K562 (cell line): ENCODE results near the gene IGSF21. TPM values are rescaled to one million over a fixed set of nuclear protein-coding genes. Genes with fewer than 3 reads are reported as not detected.

Experiments used
- ATAC-seq: fragments of 200-7000 bp; cut with Tn5 transposase; 3 replicates; pipeline ENCODE4 v1.9.1; 2020; ENCODE audit warnings: moderate library complexity
- BruUV-seq: library from RNA; stranded (reverse); fragments of 400-500 nt; replicated peaks from 2 replicates; lab custom pipeline; 2021; lab: Mats Ljungman, UMichigan
- CTCF ChIA-PET: fragments of 300-600 bp; formaldehyde crosslinking; extraction: SDS; loops from one replicate; lab custom pipeline; 2021; ENCODE audit warnings: low intra/inter-chr PET ratio; lab: Yijun Ruan, JAX
- POLR2A ChIA-PET: fragments of 300-600, 350-650 bp; sonication (Branson Sonifier 250); formaldehyde crosslinking; extraction: SDS; loops from one replicate; lab custom pipeline; 2021; ENCODE audit warnings: antibody characterized with exemption, inconsistent platforms; lab: Yijun Ruan, JAX
- DNase-seq, 4 experiments: peaks; one replicate each; pipeline versions ENCODE4 v3.0.0 to v3.0.0-alpha.2; 2011 to 2018; ENCODE audit warnings: low spot score in 3 of 4, mixed read lengths in 3 of 4; ENCODE audit errors: extremely low read depth in 1 of 4
- FAIRE-seq: peaks from 2 replicates; lab custom pipeline; 2011; peaks lifted over from hg19 to GRCh38; lab: Jason Lieb, UNC
- H2AFZ ChIP-seq: 2 replicates; pipeline ENCODE4 v1.6.0; 2011; ENCODE audit warnings: low read depth, low read length, control low read depth, inconsistent platforms
- H3K27ac ChIP-seq: fragments of 200-600 bp; 3 replicates; pipeline ENCODE4 v1.8.0; 2011; ENCODE audit warnings: low read depth, mild to moderate bottlenecking, control low read depth, inconsistent platforms, low read length, moderate library complexity, mixed read lengths; ENCODE audit errors: extremely low read depth
- H3K27me3 ChIP-seq, 2 experiments: fragments of 300-600 bp in 1 of 2; 2 replicates in 1 of 2; 3 replicates in 1 of 2; pipeline versions ENCODE4 v1.6.0 to v1.8.0; 2011; ENCODE audit warnings: inconsistent platforms in 2 of 2, low read length in 2 of 2, mild to moderate bottlenecking in 1 of 2, mixed read lengths in 1 of 2, moderate library complexity in 1 of 2; ENCODE audit not compliant: control insufficient read depth in 2 of 2, insufficient read depth in 2 of 2
- H3K36me3 ChIP-seq: fragments of 300-600 bp; 3 replicates; pipeline ENCODE4 v1.8.0; 2011; ENCODE audit warnings: mild to moderate bottlenecking, low read length, inconsistent platforms; ENCODE audit not compliant: control insufficient read depth, insufficient read depth
- H3K4me1 ChIP-seq, 2 experiments: fragments of 200-600 bp in 1 of 2; replicated peaks in 1 of 2; 2 replicates in 1 of 2; 3 replicates in 1 of 2; pipeline versions ENCODE4 v1.5.1 to v1.8.0; 2011; ENCODE audit warnings: inconsistent platforms in 2 of 2, low read length in 2 of 2, mild to moderate bottlenecking in 1 of 2, mixed read lengths in 1 of 2, moderate library complexity in 1 of 2; ENCODE audit not compliant: control insufficient read depth in 2 of 2, insufficient read depth in 2 of 2
- H3K4me2 ChIP-seq: 2 replicates; pipeline ENCODE4 v1.6.1; 2011; ENCODE audit warnings: low read length, control low read depth, inconsistent platforms, mixed read lengths; ENCODE audit not compliant: insufficient read depth
- H3K4me3 ChIP-seq: fragments of 200-600 bp; sonication (generic), shearing (Covaris generic); 2 replicates; pipeline ENCODE4 v1.5.1; 2016; ENCODE audit warnings: control low read depth, inconsistent platforms
- H3K79me2 ChIP-seq: fragments of 200-600 bp; 3 replicates; pipeline ENCODE4 v1.8.0; 2011; ENCODE audit warnings: low read length, inconsistent platforms; ENCODE audit not compliant: control insufficient read depth, insufficient read depth
- H3K9ac ChIP-seq, 2 experiments: 2 replicates each; pipeline versions ENCODE4 v1.6.0 to v1.6.1; 2011; ENCODE audit warnings: low read depth in 2 of 2, low read length in 2 of 2, control low read depth in 1 of 2, inconsistent platforms in 1 of 2, mild to moderate bottlenecking in 1 of 2, mixed read lengths in 1 of 2; ENCODE audit not compliant: insufficient read depth in 1 of 2
- H3K9me1 ChIP-seq: one replicate; pipeline ENCODE4 v1.6.0; 2011; ENCODE audit warnings: inconsistent platforms, mild to moderate bottlenecking, low read length, moderate library complexity; ENCODE audit not compliant: control insufficient read depth, insufficient read depth
- H3K9me3 ChIP-seq: replicated peaks from 2 replicates; pipeline ENCODE4 v1.5.1; 2011; ENCODE audit warnings: low read depth, low read length, inconsistent platforms; ENCODE audit not compliant: control insufficient read depth, insufficient read depth
- H4K20me1 ChIP-seq: replicated peaks from 2 replicates; pipeline ENCODE4 v1.6.1; 2011; ENCODE audit warnings: low read length, inconsistent platforms, mixed read lengths; ENCODE audit not compliant: control insufficient read depth, insufficient read depth
- CBFB ChIP-seq: sonication (generic); formaldehyde crosslinking; IDR thresholded peaks from 2 replicates; pipeline ENCODE4 v1.4.0; 2020; ENCODE audit warnings: mild to moderate bottlenecking, missing genetic modification reagents
- FOXJ2 ChIP-seq: fragments of 200-800 bp; sonication (Bioruptor generic); IDR thresholded peaks from 2 replicates; pipeline ENCODE4 v1.6.1; 2016; ENCODE audit warnings: missing genetic modification characterization, missing compliant biosample characterization
- POLR2A ChIP-seq: fragments of 450-650 bp; conservative IDR thresholded peaks from 2 replicates; pipeline ENCODE4 v1.6.1; 2016
- TGIF2 ChIP-seq: sonication (generic); formaldehyde crosslinking; IDR thresholded peaks from 2 replicates; pipeline ENCODE4 v1.8.1; 2022; ENCODE audit warnings: mild to moderate bottlenecking, missing genetic modification reagents, moderate library complexity
- ZEB2 ChIP-seq: fragments of 450-650 bp; IDR thresholded peaks from 2 replicates; pipeline ENCODE4 v1.6.1; 2016
- ZNF3 ChIP-seq: fragments of 250-450 bp; sonication (Bioruptor Pico); IDR thresholded peaks from 2 replicates; pipeline ENCODE4 v1.5.0; 2021; ENCODE audit warnings: mild to moderate bottlenecking, moderate library complexity
- ZNF75A ChIP-seq: fragments of 450-650 bp; formaldehyde crosslinking; IDR thresholded peaks from 2 replicates; pipeline ENCODE4 v1.4.0; 2020; ENCODE audit warnings: mild to moderate bottlenecking
- WGBS: fragments of 100-300 bp; shearing (Covaris generic); methylation state at CpG from one replicate; pipeline ENCODE4 v1.1.6; 2016; ENCODE audit warnings: low coverage, mixed read lengths; ENCODE audit not compliant: insufficient coverage; ENCODE audit errors: missing lambda C conversion rate; 5-methylcytosine and 5-hydroxymethylcytosine counted together
- in situ Hi-C: fragments of 300-500 bp; cut with MboI; formaldehyde crosslinking; loops from 4 replicates; pipeline ENCODE4 v1.15.0; 2018; ENCODE audit warnings: inconsistent platforms, mixed read lengths
- intact Hi-C: fragments of 100-400 bp; cut with micrococcal nuclease; formaldehyde crosslinking; loops from 2 replicates; pipeline ENCODE4 v1.14.2; 2022
- polyA plus RNA-seq, 8 experiments: library from polyadenylated mRNA; depleted of rRNA in 4 of 8; stranded (reverse) in 5 of 8; unstranded in 3 of 8; fragments of >200 nt; fragmentation: Nextera tagmentation in 2 of 8; fragmentation: Illumina TruSeq in 1 of 8; extraction: Ambion mirVana in 2 of 8; extraction: Trizol in 1 of 8; gene quantifications; 2 replicates each; pipeline versions ENCODE4 v1.2.1 to v1.2.3, GENCODE V29; 2011 to 2014; ENCODE audit warnings: inconsistent platforms in 1 of 8, missing spikeins in 1 of 8
- total RNA-seq, 7 experiments: library from RNA; depleted of rRNA in 6 of 7; stranded (reverse); fragments of >200 nt in 6 of 7; fragmentation: Illumina TruSeq in 2 of 7; extraction: Trizol in 2 of 7; gene quantifications; 2 replicates each; pipeline versions ENCODE4 v1.2.1 to v1.2.3, GENCODE V29; 2011 to 2021; ENCODE audit warnings: low replicate concordance in 1 of 7
- TF ChIP-seq, protein P1 (sequence below): IDR thresholded peaks from 2 replicates; pipeline ENCODE4 v1.6.1; 2011; ENCODE audit not compliant: insufficient read length; ENCODE audit errors: extremely low read depth
- TF ChIP-seq, protein P2 (sequence below): fragments of 450-650 bp; IDR thresholded peaks from 2 replicates; pipeline ENCODE4 v1.6.1; 2016; ENCODE audit warnings: antibody characterized with exemption

IGSF21 gene
- total and polyA plus RNA-seq, 9 of the 15 experiments (the other 6 are each of a cell fraction or from before 2014, with no cell fraction given) = not detected

GRCh38 chr1:18419113-18419844, 311.7 kb downstream of the IGSF21 start (continued):
- TF ChIP-seq, protein P1, sequence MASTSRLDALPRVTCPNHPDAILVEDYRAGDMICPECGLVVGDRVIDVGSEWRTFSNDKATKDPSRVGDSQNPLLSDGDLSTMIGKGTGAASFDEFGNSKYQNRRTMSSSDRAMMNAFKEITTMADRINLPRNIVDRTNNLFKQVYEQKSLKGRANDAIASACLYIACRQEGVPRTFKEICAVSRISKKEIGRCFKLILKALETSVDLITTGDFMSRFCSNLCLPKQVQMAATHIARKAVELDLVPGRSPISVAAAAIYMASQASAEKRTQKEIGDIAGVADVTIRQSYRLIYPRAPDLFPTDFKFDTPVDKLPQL = no peak
- TF ChIP-seq FOXJ2 (tag) (no peak), ZNF3 (peak; percentile 83; the same call in 1 of the 2 replicates)

- ChIA-PET CTCF (no interaction called here), POLR2A (no interaction called here)
- 12% methylated on average over 5 of the region's 5 CpGs for WGBS
- BruUV-seq = no TSS peak
- H3K9ac ChIP-seq = no peak overlapping the region
- ATAC-seq (no peak), DNase-seq (no peak), FAIRE-seq (no peak)
- no peaks in the 10 kb centered on the region for H3K79me2 ChIP-seq
- H3K27me3 ChIP-seq = no peaks in the 10 kb centered on the region
- TF ChIP-seq CBFB (CRISPR knock-in tag) (no peak), ZNF75A (CRISPR knock-in tag) (0 out of 2 replicates have a peak, but pooled peaks have one; percentile 40), POLR2A (no peak), TGIF2 (CRISPR knock-in tag) (no peak), ZEB2 (no peak)
- TF ChIP-seq, protein P2, sequence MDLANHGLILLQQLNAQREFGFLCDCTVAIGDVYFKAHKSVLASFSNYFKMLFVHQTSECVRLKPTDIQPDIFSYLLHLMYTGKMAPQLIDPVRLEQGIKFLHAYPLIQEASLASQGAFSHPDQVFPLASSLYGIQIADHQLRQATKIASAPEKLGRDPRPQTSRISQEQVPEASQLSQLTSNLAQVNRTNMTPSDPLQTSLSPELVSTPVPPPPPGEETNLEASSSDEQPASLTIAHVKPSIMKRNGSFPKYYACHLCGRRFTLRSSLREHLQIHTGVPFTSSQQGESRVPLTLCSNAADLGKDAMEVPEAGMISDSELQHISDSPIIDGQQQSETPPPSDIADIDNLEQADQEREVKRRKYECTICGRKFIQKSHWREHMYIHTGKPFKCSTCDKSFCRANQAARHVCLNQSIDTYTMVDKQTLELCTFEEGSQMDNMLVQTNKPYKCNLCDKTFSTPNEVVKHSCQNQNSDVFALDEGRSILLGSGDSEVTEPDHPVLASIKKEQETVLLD = no peak
- no peaks in the 10 kb centered on the region for H3K9me1 ChIP-seq
- intact Hi-C loops (no loop called here), in situ Hi-C loops (no loop called here)
- H3K4me1 ChIP-seq = peaks cover 6 to 50% of the 10 kb centered on the region in 2 experiments; a peak in 4 of 5 replicates
- no peak overlapping the region for H2AFZ ChIP-seq
- H3K4me3 ChIP-seq = no peak overlapping the region
- no peak overlapping the region for H3K27ac ChIP-seq
- no peaks in the 10 kb centered on the region for H3K36me3 ChIP-seq
- no peaks in the 10 kb centered on the region for H3K9me3 ChIP-seq
- no peak overlapping the region for H3K4me2 ChIP-seq
- H4K20me1 ChIP-seq = no peaks in the 10 kb centered on the region
Measured at GRCh38 chr1:18419845-18420184, 312.2 kb downstream of the IGSF21 start.
